Measurements from ENCODE around the gene KCNK7. TPM values are rescaled to one million over a fixed set of nuclear protein-coding genes. Genes with fewer than 3 reads are reported as not detected.

Gene KCNK7
- total RNA-seq, 1 experiment from 2014 or later = 0.61 TPM

GRCh38 chr11:65558002-65558929, 37.3 kb downstream of the KCNK7 start, which contains the start of gene LTBP3:
Gene LTBP3 (minus strand): TSS chr11:65558359. CDS start chr11:65557959, 400 bp downstream.
- Histone ChIP-seq H3K36me3 (ENCODE audit: control insufficient read depth in 1 of 2, insufficient read depth in 2 of 2, low read length in 2 of 2) (no peaks in the 10 kb centered on the region), H4K20me1 (ENCODE audit: insufficient read depth) (no peaks in the 10 kb centered on the region), H3K4me2 (ENCODE audit: low read length) (peak within 1 kb of the TSS; percentile 96), H3K9me2 (ENCODE audit: insufficient read depth) (no peaks in the 10 kb centered on the region), H3K27me3 (ENCODE audit: insufficient read depth, low read length) (no peaks in the 10 kb centered on the region), H3K4me1 (ENCODE audit: control insufficient read depth in 1 of 2, insufficient read depth in 2 of 2, low read length in 2 of 2) (peaks cover 83 to 94% of the 10 kb centered on the region in 2 experiments), H3K9me3 (ENCODE audit: control insufficient read depth in 1 of 2, insufficient read depth in 1 of 2, low read depth in 1 of 2, low read length in 2 of 2) (no peaks in the 10 kb centered on the region), H3K4me3 (replicated peaks in 1 of 2; ENCODE audit: low read depth in 1 of 2, low read length in 2 of 2) (peak within 1 kb of the TSS; percentile 64 to 68), H3K9ac (ENCODE audit: low read length) (peak within 1 kb of the TSS; percentile 83), H3K79me2 (ENCODE audit: insufficient read depth, low read length) (peaks cover 28% of the 10 kb centered on the region), H2AFZ (ENCODE audit: low read depth, low read length, poor library complexity, severe bottlenecking) (no peak within 1 kb of the TSS), H3K27ac (ENCODE audit: low read depth, low read length) (peak within 1 kb of the TSS; percentile 99)
- DNase-seq (ENCODE audit: low read depth, low spot score) (no peak), ATAC-seq (peak; percentile 21)
- intact Hi-C loops (cut with micrococcal nuclease) = no loop called here
- RAD21 ChIA-PET (ENCODE audit: low non-redundant PET in 1 of 2, low total read pairs in 2 of 2, uncharacterized antibody in 2 of 2, unreplicated experiment in 2 of 2) = interaction anchor here in 1 of 2 experiments (2.1 kb wide), 1 partner anchor 14 kb away, joined by 6 read pairs; the partner anchor contains the start of gene FAM89B
- no TSS peak for BruUV-seq (replicated peaks)
- POLR2A ChIA-PET = interaction anchor here (0.9 to 1.5 kb wide), 3 partner anchors 15 to 60 kb away, joined by 4 read pairs; partner anchors contain the start of genes FAM89B and MALAT1
- no peak for TF ChIP-seq SP1 (IDR thresholded peaks at IDR 0.05; ENCODE audit: low read depth)
- TF ChIP-seq POLR2AphosphoS5 (IDR thresholded peaks at IDR 0.05; ENCODE audit: low read depth, low read length) = no peak
- TF ChIP-seq EZH2 (IDR thresholded peaks at IDR 0.05) = no peak
- no peak for TF ChIP-seq ELF1 (IDR thresholded peaks at IDR 0.05; ENCODE audit: borderline replicate concordance, low read depth)
- no peak for TF ChIP-seq ZNF274 (IDR thresholded peaks at IDR 0.05; ENCODE audit: low read depth, low read length)
- peak; percentile 43; the same call in 1 of the 2 replicates for TF ChIP-seq ZFX (IDR thresholded peaks at IDR 0.05)
- TF ChIP-seq POLR2A (IDR thresholded peaks at IDR 0.05; ENCODE audit: borderline replicate concordance, extremely low read depth, insufficient read depth, insufficient read length) = no peak
- peak; percentile 42 for TF ChIP-seq TCF7L2 (IDR thresholded peaks at IDR 0.05; ENCODE audit: borderline replicate concordance, extremely low read depth, insufficient read depth, insufficient read length)
- CTCF ChIA-PET = interaction anchor here (1.3 to 2.2 kb wide), 3 partner anchors 12 to 35 kb away, joined by 5 to 14 read pairs (median 5); partner anchors contain the start of gene ZNRD2
